H1 (cell line): ENCODE results near the gene MYLK. TPM values are rescaled to one million over a fixed set of nuclear protein-coding genes. Genes with fewer than 3 reads are reported as not detected.

Source experiments
- CTCF ChIA-PET: fragments of 300-600 bp; sonication (Branson Sonifier 250); formaldehyde crosslinking; loops from one replicate; lab custom pipeline; 2021; ENCODE audit not compliant: partially characterized antibody; lab: Charles Lee
- POLR2A ChIA-PET: fragments of 300-600 bp; sonication (Branson Sonifier 250); formaldehyde crosslinking; loops from one replicate; lab custom pipeline; 2021; ENCODE audit warnings: inconsistent platforms; ENCODE audit not compliant: partially characterized antibody; lab: Charles Lee
- DNase-seq, 2 experiments: peaks; one replicate each; pipeline versions ENCODE4 v3.0.0 to v3.0.0-alpha.2; 2010 to 2022; ENCODE audit warnings: low spot score in 2 of 2, low read depth in 1 of 2, mixed read lengths in 1 of 2
- FAIRE-seq: peaks from 2 replicates; lab custom pipeline; 2011; peaks lifted over from hg19 to GRCh38; lab: Jason Lieb, UNC
- H2AFZ ChIP-seq: 2 replicates; pipeline ENCODE4 v1.8.1; 2012; ENCODE audit warnings: low read length, inconsistent platforms
- H2AK5ac ChIP-seq: 2 replicates; pipeline ENCODE4 v1.6.1; 2013; ENCODE audit warnings: low read depth, low read length
- H2BK120ac ChIP-seq: replicated peaks from 2 replicates; pipeline ENCODE3; 2013; ENCODE audit warnings: low read depth, low read length, inconsistent platforms
- H2BK12ac ChIP-seq: 2 replicates; pipeline ENCODE4 v1.6.1; 2013; ENCODE audit warnings: low read depth, low read length
- H2BK15ac ChIP-seq: 2 replicates; pipeline ENCODE4 v1.6.1; 2013; ENCODE audit warnings: low read length
- H2BK20ac ChIP-seq: 2 replicates; pipeline ENCODE4 v1.6.1; 2013; ENCODE audit warnings: low read length
- H2BK5ac ChIP-seq: 2 replicates; pipeline ENCODE4 v1.6.1; 2013; ENCODE audit warnings: low read depth, low read length
- H3K14ac ChIP-seq: 2 replicates; pipeline ENCODE4 v1.6.1; 2013; ENCODE audit warnings: inconsistent platforms; ENCODE audit not compliant: insufficient read length
- H3K18ac ChIP-seq: 2 replicates; pipeline ENCODE4 v1.6.1; 2013; ENCODE audit warnings: low read length; ENCODE audit errors: extremely low read depth
- H3K23ac ChIP-seq: 2 replicates; pipeline ENCODE4 v1.6.1; 2013; ENCODE audit warnings: inconsistent platforms; ENCODE audit not compliant: insufficient read length
- H3K23me2 ChIP-seq: 2 replicates; pipeline ENCODE4 v1.6.1; 2013; ENCODE audit warnings: low read depth, low read length
- H3K27ac ChIP-seq: 2 replicates; pipeline ENCODE4 v1.6.1; 2011; ENCODE audit warnings: low read depth, low read length, inconsistent platforms
- H3K27me3 ChIP-seq, 4 experiments: replicated peaks in 1 of 4; 1 replicate in 1 of 4; 2 replicates in 3 of 4; pipeline versions ENCODE4 v1.6.1 to v1.8.1; 2011 to 2013; ENCODE audit warnings: low read length in 3 of 4, mild to moderate bottlenecking in 3 of 4, inconsistent platforms in 2 of 4, mixed read lengths in 2 of 4, moderate library complexity in 1 of 4; ENCODE audit not compliant: control insufficient read depth in 3 of 4, insufficient read depth in 3 of 4; ENCODE audit errors: extremely low read depth in 1 of 4
- H3K36me3 ChIP-seq, 4 experiments: 2 replicates each; pipeline versions ENCODE4 v1.6.1 to v1.8.1; 2011 to 2013; ENCODE audit warnings: mild to moderate bottlenecking in 4 of 4, low read length in 3 of 4, moderate library complexity in 2 of 4, control low read depth in 1 of 4, inconsistent platforms in 1 of 4; ENCODE audit not compliant: insufficient read depth in 4 of 4, control insufficient read depth in 2 of 4
- H3K4ac ChIP-seq: replicated peaks from 2 replicates; pipeline ENCODE3; 2013; ENCODE audit warnings: low read length, low read depth, mixed read lengths, inconsistent platforms; ENCODE audit not compliant: insufficient read length
- H3K4me1 ChIP-seq, 4 experiments: replicated peaks in 1 of 4; 1 replicate in 1 of 4; 2 replicates in 3 of 4; pipeline versions ENCODE4 v1.6.1 to v1.8.1; 2011 to 2013; ENCODE audit warnings: low read length in 3 of 4, inconsistent platforms in 2 of 4, mixed read lengths in 1 of 4; ENCODE audit not compliant: insufficient read depth in 4 of 4, control insufficient read depth in 3 of 4
- H3K4me2 ChIP-seq, 2 experiments: 2 replicates each; pipeline versions ENCODE4 v1.6.1 to v1.8.1; 2011 to 2013; ENCODE audit warnings: low read depth in 2 of 2, low read length in 2 of 2, control low read depth in 1 of 2, inconsistent platforms in 1 of 2, mild to moderate bottlenecking in 1 of 2; ENCODE audit not compliant: insufficient read depth in 1 of 2
- H3K4me3 ChIP-seq, 4 experiments: fragments of 200-600, 300-600 bp in 1 of 4; sonication (generic), shearing (Covaris generic), sonication (Bioruptor Twin) in 1 of 4; 2 replicates each; pipeline versions ENCODE4 v1.5.1 to v1.8.1; 2011 to 2016; ENCODE audit warnings: low read length in 4 of 4, low read depth in 3 of 4, control low read depth in 2 of 4, inconsistent platforms in 2 of 4, mild to moderate bottlenecking in 2 of 4, mixed read lengths in 1 of 4, moderate library complexity in 1 of 4; ENCODE audit not compliant: insufficient read depth in 2 of 4; ENCODE audit errors: extremely low read depth in 1 of 4
- H3K56ac ChIP-seq: replicated peaks from 2 replicates; pipeline ENCODE3; 2013; ENCODE audit warnings: low read depth, mild to moderate bottlenecking, mixed read lengths, low read length, inconsistent platforms; ENCODE audit not compliant: insufficient read length
- H3K79me1 ChIP-seq: 2 replicates; pipeline ENCODE4 v1.6.1; 2013; ENCODE audit warnings: low read depth, low read length, control low read depth
- H3K79me2 ChIP-seq, 2 experiments: 2 replicates each; pipeline versions ENCODE4 v1.6.1 to v1.8.1; 2012 to 2013; ENCODE audit warnings: low read length in 2 of 2, mild to moderate bottlenecking in 2 of 2, inconsistent platforms in 1 of 2; ENCODE audit not compliant: insufficient read depth in 2 of 2, control insufficient read depth in 1 of 2
- H3K9ac ChIP-seq, 4 experiments: replicated peaks in 1 of 4; 1 replicate in 1 of 4; 2 replicates in 3 of 4; pipeline versions ENCODE4 v1.6.1 to v1.8.1; 2011 to 2013; ENCODE audit warnings: low read depth in 3 of 4, low read length in 3 of 4, control low read depth in 2 of 4, mild to moderate bottlenecking in 2 of 4, moderate library complexity in 2 of 4, inconsistent platforms in 1 of 4; ENCODE audit errors: extremely low read depth in 1 of 4
- H3K9me3 ChIP-seq, 2 experiments: 2 replicates each; pipeline versions ENCODE4 v1.6.1 to v1.8.1; 2012 to 2013; ENCODE audit warnings: mild to moderate bottlenecking in 2 of 2, moderate library complexity in 2 of 2, control low read depth in 1 of 2, inconsistent platforms in 1 of 2, low read depth in 1 of 2, low read length in 1 of 2, mixed read lengths in 1 of 2; ENCODE audit not compliant: insufficient read depth in 2 of 2
- H4K20me1 ChIP-seq, 2 experiments: replicated peaks in 1 of 2; 2 replicates each; pipeline versions ENCODE3 to v1.8.1; 2011 to 2013; ENCODE audit warnings: inconsistent platforms in 2 of 2, low read length in 2 of 2, mild to moderate bottlenecking in 1 of 2; ENCODE audit not compliant: insufficient read depth in 2 of 2, control insufficient read depth in 1 of 2
- H4K5ac ChIP-seq: 2 replicates; pipeline ENCODE4 v1.6.1; 2013; ENCODE audit warnings: low read length, low read depth, mixed read lengths, inconsistent platforms; ENCODE audit not compliant: insufficient read length
- H4K8ac ChIP-seq: 2 replicates; pipeline ENCODE4 v1.8.0; 2013; ENCODE audit warnings: mild to moderate bottlenecking, moderate library complexity, low read length, inconsistent platforms; ENCODE audit not compliant: insufficient read depth; ENCODE audit errors: extremely low read depth
- H4K91ac ChIP-seq: replicated peaks from 2 replicates; pipeline ENCODE3; 2013; ENCODE audit warnings: low read length, mixed read lengths, inconsistent platforms; ENCODE audit not compliant: insufficient read length
- CHD2 ChIP-seq: IDR thresholded peaks from 2 replicates; pipeline ENCODE4 v1.6.1; 2012; ENCODE audit warnings: low read length, improper control_type of control experiment
- EGR1 ChIP-seq: IDR thresholded peaks from 2 replicates; pipeline ENCODE4 v1.6.1; 2011; ENCODE audit warnings: low read depth, low read length, borderline replicate concordance
- SP4 ChIP-seq: IDR thresholded peaks from 2 replicates; pipeline ENCODE4 v1.6.1; 2012; ENCODE audit warnings: low read length, inconsistent platforms
- ZNF274 ChIP-seq: IDR thresholded peaks from 2 replicates; pipeline ENCODE4 v1.7.0; 2012; ENCODE audit warnings: low read length, borderline replicate concordance; ENCODE audit errors: extremely low read depth
- WGBS, 2 experiments: shearing (Covaris generic) in 1 of 2; methylation state at CpG; one replicate each; pipeline versions ENCODE4 v1.1.6 to v1.1.7; 2013 to 2015; ENCODE audit warnings: low lambda C conversion rate in 2 of 2, mixed read lengths in 2 of 2, inconsistent platforms in 1 of 2, low coverage in 1 of 2, missing lambda C conversion rate in 1 of 2; ENCODE audit not compliant: insufficient replicate concordance in 2 of 2, insufficient coverage in 1 of 2, insufficient read length in 1 of 2; ENCODE audit errors: extremely low coverage in 1 of 2, missing lambda C conversion rate in 1 of 2; 5-methylcytosine and 5-hydroxymethylcytosine counted together
- polyA plus RNA-seq, 7 experiments: library from polyadenylated mRNA; depleted of rRNA in 3 of 7; stranded (reverse) in 5 of 7; unstranded in 2 of 7; fragments of >200 nt in 5 of 7; fragments of 200-250 nt in 2 of 7; gene quantifications; 1 replicate in 5 of 7; 2 replicates in 1 of 7; 4 replicates in 1 of 7; pipeline versions ENCODE4 v1.2.1 to v1.2.3, GENCODE V29; 2011 to 2013; ENCODE audit warnings: missing spikeins in 2 of 7, mixed read lengths in 2 of 7
- total RNA-seq: library from RNA; stranded (reverse); fragmentation: NEBNext Ultra II Directional; extraction: Animal tissue kit (Norgen Biotek cat#: 25700); gene quantifications from 2 replicates; pipeline ENCODE4 v1.2.1, GENCODE V29; 2021

The MYLK gene
- total and polyA plus RNA-seq, 2 of the 8 experiments (the other 6 are each of a cell fraction or from before 2014, with no cell fraction given) = 11.6 to 21.3 TPM

DNA sequence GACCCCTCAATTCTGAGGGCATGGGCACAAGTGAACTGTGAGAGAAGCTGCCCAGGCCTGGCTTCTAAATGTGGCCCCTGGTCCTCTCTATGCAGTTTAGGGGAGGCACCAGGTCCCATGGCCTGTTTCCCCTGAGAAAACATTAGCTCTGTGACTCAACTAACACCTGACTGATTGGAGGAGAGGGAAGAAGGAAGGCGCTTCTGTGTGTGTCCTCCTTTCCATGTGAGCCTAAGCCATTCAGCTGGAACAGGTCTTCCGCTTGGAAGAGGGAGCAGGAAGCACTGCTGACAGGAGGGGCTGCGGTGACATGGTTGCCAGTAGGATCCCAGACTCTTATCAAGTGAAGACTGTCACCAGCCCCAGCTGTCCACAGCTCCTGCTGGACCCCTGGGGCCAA, 79.5 kb downstream of the MYLK start:
- no peak overlapping the region for H4K8ac ChIP-seq
- no peak overlapping the region for H2AK5ac ChIP-seq
- H3K56ac ChIP-seq = no peak overlapping the region
- H3K79me1 ChIP-seq = no peaks in the 10 kb centered on the region
- no peak overlapping the region for H2BK20ac ChIP-seq
- H3K27ac ChIP-seq = no peak overlapping the region
- no peak overlapping the region for H3K14ac ChIP-seq
- H3K23me2 ChIP-seq = no peaks in the 10 kb centered on the region
- H2BK15ac ChIP-seq = no peak overlapping the region
- no peaks in the 10 kb centered on the region for H3K9me3 ChIP-seq
- H4K20me1 ChIP-seq = no peaks in the 10 kb centered on the region
- no peak overlapping the region for H3K4me3 ChIP-seq
- no peak overlapping the region for H4K91ac ChIP-seq
- no peak overlapping the region for H3K4ac ChIP-seq
- DNase-seq (no peak), FAIRE-seq (no peak)
- CTCF ChIA-PET = interaction anchor here (0.9 to 2.8 kb wide), 3 partner anchors 9 to 77 kb away, joined by 3 to 8 read pairs (median 3); no protein-coding TSS in a partner anchor
- H3K4me2 ChIP-seq = no peak overlapping the region
- H3K27me3 ChIP-seq = no peaks in the 10 kb centered on the region
- H2BK5ac ChIP-seq = no peak overlapping the region
- POLR2A ChIA-PET = interaction anchor here (1.3 kb wide), 1 partner anchor 13 kb away, joined by 4 read pairs; no protein-coding TSS in a partner anchor
- no peaks in the 10 kb centered on the region for H3K79me2 ChIP-seq
- no peak overlapping the region for H3K9ac ChIP-seq
- peaks cover 0 to under 1% (median 0%) of the 10 kb centered on the region in 4 experiments; a peak in 5 of 7 replicates for H3K4me1 ChIP-seq
- H3K36me3 ChIP-seq = no peaks in the 10 kb centered on the region
- 87% methylated on average over 3 of the region's 3 CpGs; no CpG with 5 or more reads in 1 of the 2 experiments for WGBS, 2 experiments
- H2AFZ ChIP-seq = no peak overlapping the region
- no peak overlapping the region for H3K18ac ChIP-seq
- H2BK12ac ChIP-seq = no peak overlapping the region
- TF ChIP-seq EGR1 (no peak), SP4 (no peak), CHD2 (no peak), ZNF274 (no peak)
- no peak overlapping the region for H2BK120ac ChIP-seq
- H4K5ac ChIP-seq = no peak overlapping the region
- no peak overlapping the region for H3K23ac ChIP-seq
